HuH-7 (cell line): ENCODE results near the gene DCAF17.
"Not testable (repeated sequence)": the region's sequence is repeated elsewhere in the genome, so short reads cannot be mapped to it uniquely, and the experiment has no call there.

ENCODE experiments used
- DNase-seq: peaks from one replicate; pipeline ENCODE4 v3.0.0; 2011; ENCODE audit warnings: low spot score

Gene DCAF17

GRCh38 chr2:171459498-171459897 lies 25.5 kb downstream of the DCAF17 start:
- DNase-seq, result no peak

GRCh38 chr2:171460537-171460936 lies 26.5 kb downstream of the DCAF17 start:
- no peak for DNase-seq

GRCh38 chr2:171469176-171469575 lies 35.1 kb downstream of the DCAF17 start:
- no peak for DNase-seq

- no peak for DNase-seq
Observed at GRCh38 chr2:171470129-171470528, 36.1 kb downstream of the DCAF17 start.

- no peak for DNase-seq
Observed at GRCh38 chr2:171475979-171476378, 42.0 kb downstream of the DCAF17 start.

GRCh38 chr2:171478345-171478744 lies 44.3 kb downstream of the DCAF17 start:
- no peak for DNase-seq

- no peak for DNase-seq
Observed at GRCh38 chr2:171479154-171479814, 45.3 kb downstream of the DCAF17 start.

- DNase-seq, result no peak
Observed at GRCh38 chr2:171480908-171481307, 46.9 kb downstream of the DCAF17 start.

- no peak for DNase-seq
Observed at GRCh38 chr2:171482308-171482707, 48.3 kb downstream of the DCAF17 start.

- no peak for DNase-seq
Observed at GRCh38 chr2:171482877-171483276, 48.9 kb downstream of the DCAF17 start.

- no peak for DNase-seq
Observed at GRCh38 chr2:171483793-171484192, 49.8 kb downstream of the DCAF17 start.

- no peak for DNase-seq
Observed at GRCh38 chr2:171485116-171485515, 51.1 kb downstream of the DCAF17 start.

GRCh38 chr2:171487201-171487600 lies 53.2 kb downstream of the DCAF17 start:
- DNase-seq, result no peak

- no peak for DNase-seq
Observed at GRCh38 chr2:171487803-171488259, 53.8 kb downstream of the DCAF17 start.

- no peak for DNase-seq
Observed at GRCh38 chr2:171490577-171490976, 56.6 kb downstream of the DCAF17 start.

- no peak for DNase-seq
Observed at GRCh38 chr2:171491292-171491691, 57.3 kb downstream of the DCAF17 start.

GRCh38 chr2:171492664-171493063 lies 58.6 kb downstream of the DCAF17 start:
- DNase-seq, result no peak

- not testable (repeated sequence) for DNase-seq
Observed at GRCh38 chr2:171497664-171498063, 63.6 kb downstream of the DCAF17 start.

GRCh38 chr2:171505374-171505773 lies 71.3 kb downstream of the DCAF17 start:
- DNase-seq, result no peak

GRCh38 chr2:171509945-171510731 lies 76.1 kb downstream of the DCAF17 start:
- DNase-seq, result no peak

- no peak for DNase-seq
Observed at GRCh38 chr2:171512014-171512413, 78.0 kb downstream of the DCAF17 start.

GRCh38 chr2:171512683-171513195 lies 78.7 kb downstream of the DCAF17 start:
- DNase-seq, result no peak

- no peak for DNase-seq
Observed at GRCh38 chr2:171513719-171514160, 79.7 kb downstream of the DCAF17 start.
